Measurements from ENCODE around the gene CADM2. TPM values are rescaled to one million over a fixed set of nuclear protein-coding genes. Genes with fewer than 3 reads are reported as not detected.

CADM2 gene
- total RNA-seq, 1 donor from 2014 or later: 3.3 TPM

DNA sequence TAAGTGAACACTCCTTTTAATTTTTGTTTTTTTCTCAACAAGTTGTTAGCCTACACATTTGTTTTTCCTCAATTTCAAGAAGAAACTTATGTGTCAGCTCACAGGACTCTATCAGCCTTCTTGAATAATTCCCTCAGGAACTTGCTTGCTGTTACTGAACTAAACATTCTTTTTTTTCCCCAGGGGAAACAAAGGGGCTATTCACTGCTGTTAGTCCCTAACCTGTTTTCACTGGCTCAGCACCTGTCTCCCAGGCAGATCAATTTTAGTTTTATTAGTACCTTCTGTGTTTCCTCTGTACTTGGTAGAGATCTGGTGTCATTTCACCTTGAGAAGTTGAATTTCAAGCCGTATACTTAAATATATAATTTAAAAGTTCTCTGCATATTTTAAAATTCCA, 644.6 kb downstream of the CADM2 start:
- TF ChIP-seq, protein P1, sequence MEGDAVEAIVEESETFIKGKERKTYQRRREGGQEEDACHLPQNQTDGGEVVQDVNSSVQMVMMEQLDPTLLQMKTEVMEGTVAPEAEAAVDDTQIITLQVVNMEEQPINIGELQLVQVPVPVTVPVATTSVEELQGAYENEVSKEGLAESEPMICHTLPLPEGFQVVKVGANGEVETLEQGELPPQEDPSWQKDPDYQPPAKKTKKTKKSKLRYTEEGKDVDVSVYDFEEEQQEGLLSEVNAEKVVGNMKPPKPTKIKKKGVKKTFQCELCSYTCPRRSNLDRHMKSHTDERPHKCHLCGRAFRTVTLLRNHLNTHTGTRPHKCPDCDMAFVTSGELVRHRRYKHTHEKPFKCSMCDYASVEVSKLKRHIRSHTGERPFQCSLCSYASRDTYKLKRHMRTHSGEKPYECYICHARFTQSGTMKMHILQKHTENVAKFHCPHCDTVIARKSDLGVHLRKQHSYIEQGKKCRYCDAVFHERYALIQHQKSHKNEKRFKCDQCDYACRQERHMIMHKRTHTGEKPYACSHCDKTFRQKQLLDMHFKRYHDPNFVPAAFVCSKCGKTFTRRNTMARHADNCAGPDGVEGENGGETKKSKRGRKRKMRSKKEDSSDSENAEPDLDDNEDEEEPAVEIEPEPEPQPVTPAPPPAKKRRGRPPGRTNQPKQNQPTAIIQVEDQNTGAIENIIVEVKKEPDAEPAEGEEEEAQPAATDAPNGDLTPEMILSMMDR (IDR thresholded peaks at IDR 0.05; ENCODE audit: unreplicated experiment): no peak
- no peak overlapping the region for H3K4me3 Mint-ChIP-seq
- H3K36me3 Mint-ChIP-seq: no peaks in the 10 kb centered on the region

DNA sequence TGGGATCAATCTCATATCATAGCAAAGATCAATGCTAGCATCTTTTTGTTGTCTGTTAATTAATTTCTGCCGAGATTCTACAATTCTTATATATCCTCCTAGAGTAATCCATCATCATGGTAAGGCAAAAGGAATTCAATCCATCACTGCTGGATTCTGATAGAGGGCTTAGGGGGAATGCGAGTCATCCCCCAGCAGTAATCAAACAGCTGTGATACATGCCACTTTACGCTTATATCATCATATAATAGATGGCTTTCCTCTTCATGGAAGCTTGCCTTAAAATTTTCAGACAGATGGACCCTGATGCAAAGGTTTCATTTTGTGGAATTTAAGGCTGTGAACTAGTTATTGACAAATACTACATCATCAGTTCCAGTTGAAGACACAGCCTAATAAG, 645.9 kb downstream of the CADM2 start:
- no peak for DNase-seq (ENCODE audit: low spot score in 2 of 2, unreplicated experiment in 2 of 2)
- H3K4me3 Mint-ChIP-seq: no peak overlapping the region
- H3K9me3 Mint-ChIP-seq: no peaks in the 10 kb centered on the region
- TF ChIP-seq, protein P1 (IDR thresholded peaks at IDR 0.05; ENCODE audit: unreplicated experiment): no peak
- peaks cover 6% of the 10 kb centered on the region for H3K27me3 Mint-ChIP-seq (ENCODE audit: low read depth)
- no peaks in the 10 kb centered on the region for H3K36me3 Mint-ChIP-seq
- H3K27ac Mint-ChIP-seq: no peak overlapping the region
- H3K4me1 Mint-ChIP-seq: peaks cover 8% of the 10 kb centered on the region

More for the DNA sequence above, 644.6 kb downstream of the CADM2 start:
- peaks cover 6% of the 10 kb centered on the region for H3K27me3 Mint-ChIP-seq (ENCODE audit: low read depth)
- no peaks in the 10 kb centered on the region for H3K9me3 Mint-ChIP-seq
- no peak for DNase-seq (ENCODE audit: low spot score in 2 of 2, unreplicated experiment in 2 of 2)
- peak overlapping the region; percentile 5 for H3K27ac Mint-ChIP-seq
- H3K4me1 Mint-ChIP-seq: peaks cover 8% of the 10 kb centered on the region

DNA sequence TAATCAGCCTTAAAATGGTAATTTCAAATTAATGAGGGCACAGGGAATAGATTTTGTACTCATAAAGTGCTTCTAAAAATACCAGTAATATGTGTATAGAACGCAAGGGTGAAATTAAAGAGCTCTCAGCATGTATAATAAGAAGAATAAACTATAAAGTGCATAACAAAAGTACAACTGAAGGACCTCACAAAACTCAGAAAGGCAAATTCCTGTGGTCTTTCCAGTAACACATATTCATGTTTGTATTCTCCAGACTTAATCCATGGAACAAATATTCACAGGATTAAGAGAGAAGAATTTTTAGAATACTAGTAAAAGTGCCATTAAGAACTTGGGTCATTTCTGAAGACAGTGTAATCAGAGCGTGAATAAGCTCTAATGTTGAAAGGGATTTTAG, 646.3 kb downstream of the CADM2 start:
- Mint-ChIP-seq H3K36me3 (no peaks in the 10 kb centered on the region), H3K27me3 (ENCODE audit: low read depth) (peaks cover 6% of the 10 kb centered on the region), H3K4me1 (peaks cover 8% of the 10 kb centered on the region), H3K4me3 (no peak overlapping the region), H3K27ac (no peak overlapping the region), H3K9me3 (no peaks in the 10 kb centered on the region)
- TF ChIP-seq, protein P1 (IDR thresholded peaks at IDR 0.05; ENCODE audit: unreplicated experiment): no peak
- no peak for DNase-seq (ENCODE audit: low spot score in 2 of 2, unreplicated experiment in 2 of 2)

DNA sequence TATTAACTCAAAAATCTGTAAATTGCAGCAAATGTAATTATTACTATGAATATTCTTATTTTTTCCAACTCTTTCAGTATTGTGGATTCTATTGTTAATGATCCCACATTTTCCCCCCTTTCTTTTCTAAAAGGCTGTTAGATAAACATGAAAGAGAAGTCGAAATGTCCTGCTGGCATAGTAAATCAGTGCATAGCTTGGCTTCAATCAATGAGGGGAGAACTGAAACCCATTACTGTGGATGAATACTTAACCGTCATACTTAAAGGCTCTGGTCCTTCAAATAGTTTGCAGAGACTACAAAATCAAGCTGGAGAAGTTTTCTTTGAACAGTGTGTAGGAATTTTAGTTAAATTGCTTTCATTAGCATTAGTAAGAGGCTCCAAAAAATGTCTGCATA, 667.9 kb downstream of the CADM2 start:
- no peak for DNase-seq (ENCODE audit: low spot score in 2 of 2, unreplicated experiment in 2 of 2)
- Mint-ChIP-seq H3K4me1 (no peaks in the 10 kb centered on the region), H3K4me3 (no peak overlapping the region), H3K27me3 (ENCODE audit: low read depth) (no peaks in the 10 kb centered on the region), H3K9me3 (no peaks in the 10 kb centered on the region), H3K27ac (no peak overlapping the region), H3K36me3 (no peaks in the 10 kb centered on the region)
- TF ChIP-seq, protein P1 (IDR thresholded peaks at IDR 0.05; ENCODE audit: unreplicated experiment): no peak

DNA sequence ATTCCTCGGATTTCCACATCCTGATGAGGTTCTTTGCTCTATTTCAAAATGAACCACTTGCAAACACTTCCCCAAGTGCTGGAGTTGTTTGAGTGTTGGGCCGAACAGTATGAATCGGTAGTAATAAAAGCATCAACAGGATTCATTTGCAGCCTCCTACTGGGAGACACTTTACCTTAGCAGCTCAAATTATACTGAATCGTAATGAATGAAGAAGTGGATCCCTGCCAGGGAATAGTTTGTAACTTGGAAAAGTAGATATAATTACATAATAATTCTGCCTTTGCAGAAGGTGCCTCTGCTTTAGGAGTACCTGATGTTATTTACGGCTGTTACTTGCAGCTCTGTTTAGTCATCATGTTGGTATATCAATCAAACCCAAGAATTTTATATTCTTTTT, 669.1 kb downstream of the CADM2 start:
- H3K36me3 Mint-ChIP-seq: no peaks in the 10 kb centered on the region
- no peak overlapping the region for H3K27ac Mint-ChIP-seq
- H3K27me3 Mint-ChIP-seq (ENCODE audit: low read depth): no peaks in the 10 kb centered on the region
- TF ChIP-seq, protein P1 (IDR thresholded peaks at IDR 0.05; ENCODE audit: unreplicated experiment): no peak
- no peaks in the 10 kb centered on the region for H3K9me3 Mint-ChIP-seq
- no peak for DNase-seq (ENCODE audit: low spot score in 2 of 2, unreplicated experiment in 2 of 2)
- no peak overlapping the region for H3K4me3 Mint-ChIP-seq
- no peaks in the 10 kb centered on the region for H3K4me1 Mint-ChIP-seq

DNA sequence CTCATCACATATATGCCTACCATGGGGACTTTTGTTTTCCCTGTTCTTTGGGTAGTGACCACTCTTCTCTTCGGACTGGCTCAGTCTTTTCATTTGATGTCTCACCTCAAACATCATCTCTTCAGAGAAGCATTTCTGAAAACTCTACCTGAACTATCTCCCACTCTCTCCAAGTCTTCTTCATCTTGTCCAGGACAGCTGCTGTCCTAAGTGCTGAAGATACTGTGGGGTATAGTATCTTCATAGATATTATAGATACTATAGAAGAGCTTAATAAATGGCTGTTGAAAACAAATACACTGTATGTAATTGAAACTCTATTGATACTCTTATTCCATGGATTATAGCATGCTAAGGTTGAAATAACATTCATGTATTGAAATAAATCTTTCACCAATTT, 672.3 kb downstream of the CADM2 start:
- Mint-ChIP-seq H3K4me3 (no peak overlapping the region), H3K27ac (no peak overlapping the region), H3K9me3 (no peaks in the 10 kb centered on the region), H3K27me3 (ENCODE audit: low read depth) (no peaks in the 10 kb centered on the region), H3K4me1 (no peaks in the 10 kb centered on the region), H3K36me3 (no peaks in the 10 kb centered on the region)
- TF ChIP-seq, protein P1 (IDR thresholded peaks at IDR 0.05; ENCODE audit: unreplicated experiment): no peak
- no peak for DNase-seq (ENCODE audit: low spot score in 2 of 2, unreplicated experiment in 2 of 2)
